GM19452 (cell line): Measurements from ENCODE around the gene PPP1R7.

ENCODE experiments used
- ATAC-seq: cut with Tn5 transposase; IDR thresholded peaks from one replicate; pipeline ENCODE4 v1.9.1; 2021; ENCODE audit not compliant: unreplicated experiment

Gene PPP1R7

GRCh38 chr2:241228081-241228859, 78.0 kb downstream of the PPP1R7 start:
- ATAC-seq = no peak

- no peak for ATAC-seq
Observed at GRCh38 chr2:241228860-241229516, 78.7 kb downstream of the PPP1R7 start.

GRCh38 chr2:241229563-241230401, 79.5 kb downstream of the PPP1R7 start:
- ATAC-seq = no peak

- ATAC-seq = no peak
Observed at GRCh38 chr2:241230435-241230834, 80.2 kb downstream of the PPP1R7 start.

- ATAC-seq = no peak
Observed at GRCh38 chr2:241232736-241233575, 82.7 kb downstream of the PPP1R7 start.
